ENCODE measurements around the gene CLSTN2. TPM values are rescaled to one million over a fixed set of nuclear protein-coding genes. Genes with fewer than 3 reads are reported as not detected.

CLSTN2 gene
- total and polyA plus RNA-seq, 2 of the 8 experiments (the other 6 are each of a cell fraction or from before 2014, with no cell fraction given): 0.39 to 0.52 TPM

GRCh38 chr3:140456974-140457373 lies 522.0 kb downstream of the CLSTN2 start (continued):
- TF ChIP-seq EP300 (IDR thresholded peaks at IDR 0.05; ENCODE audit: borderline replicate concordance in 1 of 2, low read depth in 2 of 2, low read length in 2 of 2) (no peak), CBX5 (IDR thresholded peaks at IDR 0.05; ENCODE audit: low read depth, low read length) (no peak), KDM1A (IDR thresholded peaks at IDR 0.05; ENCODE audit: borderline replicate concordance, low read length) (no peak), KDM5A (IDR thresholded peaks at IDR 0.05; ENCODE audit: low read length) (no peak)

All from H1 (cell line).